ENCODE measurements around the gene NFATC1.

The NFATC1 gene

GRCh38 chr18:79405781-79406575 lies 10.2 kb downstream of the NFATC1 start:
- peak; percentile 89 for DNase-seq

DNA sequence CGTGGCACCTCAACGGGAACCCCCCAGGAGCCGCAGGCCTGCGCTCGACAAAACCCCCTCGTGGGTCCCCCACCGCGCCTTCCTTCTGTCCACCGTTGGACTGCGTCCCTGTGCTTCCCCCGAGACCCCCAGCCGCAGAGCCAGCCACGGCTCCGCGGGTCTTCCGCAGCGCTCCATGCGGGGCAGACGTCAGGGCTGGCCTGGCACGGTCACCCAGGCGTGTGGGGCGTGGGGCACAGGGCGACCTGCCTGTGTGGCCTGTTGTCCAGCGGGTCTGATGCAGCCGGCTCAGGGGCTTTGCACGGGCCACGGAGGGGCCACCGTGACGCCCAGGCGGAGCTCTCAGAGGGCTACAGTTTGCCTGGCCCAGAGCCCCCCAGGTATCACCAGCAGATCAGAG lies 11.0 kb downstream of the NFATC1 start:
- no peak for DNase-seq

DNA sequence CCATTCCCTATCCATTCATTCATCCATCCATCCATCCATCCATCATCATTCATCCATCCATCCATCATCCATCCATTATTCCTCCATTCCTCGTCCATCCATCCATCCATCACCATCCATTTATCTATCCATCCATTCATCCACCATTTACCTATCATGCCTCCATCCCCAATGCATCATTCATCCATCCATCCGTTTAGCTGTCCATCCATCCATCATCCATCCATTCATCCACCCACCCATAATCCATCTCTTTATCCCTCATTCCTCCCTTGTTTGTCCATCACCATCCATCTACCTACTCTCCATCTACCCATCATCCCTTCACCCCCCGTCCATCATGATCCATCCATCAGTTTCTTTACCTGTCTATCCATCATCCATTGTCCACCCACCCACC lies 13.6 kb downstream of the NFATC1 start:
- no peak for DNase-seq

DNA sequence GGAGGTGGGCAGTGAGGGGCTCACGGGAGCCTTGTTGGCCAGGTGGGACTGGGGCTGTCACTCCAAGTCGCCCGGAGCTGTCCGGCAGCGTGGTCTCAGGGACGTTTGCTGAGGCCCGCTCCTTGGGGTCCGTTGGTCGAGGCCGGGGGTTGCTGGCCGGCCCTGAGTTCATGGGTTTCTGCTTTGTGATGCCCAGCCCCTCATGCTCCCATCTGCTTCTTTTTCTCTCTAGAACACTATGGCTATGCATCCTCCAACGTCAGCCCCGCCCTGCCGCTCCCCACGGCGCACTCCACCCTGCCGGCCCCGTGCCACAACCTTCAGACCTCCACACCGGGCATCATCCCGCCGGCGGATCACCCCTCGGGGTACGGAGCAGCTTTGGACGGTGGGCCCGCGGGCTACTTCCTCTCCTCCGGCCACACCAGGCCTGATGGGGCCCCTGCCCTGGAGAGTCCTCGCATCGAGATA lies 14.5 kb downstream of the NFATC1 start:
- DNase-seq: no peak

GRCh38 chr18:79410731-79411613 lies 15.2 kb downstream of the NFATC1 start:
- DNase-seq: no peak

DNA sequence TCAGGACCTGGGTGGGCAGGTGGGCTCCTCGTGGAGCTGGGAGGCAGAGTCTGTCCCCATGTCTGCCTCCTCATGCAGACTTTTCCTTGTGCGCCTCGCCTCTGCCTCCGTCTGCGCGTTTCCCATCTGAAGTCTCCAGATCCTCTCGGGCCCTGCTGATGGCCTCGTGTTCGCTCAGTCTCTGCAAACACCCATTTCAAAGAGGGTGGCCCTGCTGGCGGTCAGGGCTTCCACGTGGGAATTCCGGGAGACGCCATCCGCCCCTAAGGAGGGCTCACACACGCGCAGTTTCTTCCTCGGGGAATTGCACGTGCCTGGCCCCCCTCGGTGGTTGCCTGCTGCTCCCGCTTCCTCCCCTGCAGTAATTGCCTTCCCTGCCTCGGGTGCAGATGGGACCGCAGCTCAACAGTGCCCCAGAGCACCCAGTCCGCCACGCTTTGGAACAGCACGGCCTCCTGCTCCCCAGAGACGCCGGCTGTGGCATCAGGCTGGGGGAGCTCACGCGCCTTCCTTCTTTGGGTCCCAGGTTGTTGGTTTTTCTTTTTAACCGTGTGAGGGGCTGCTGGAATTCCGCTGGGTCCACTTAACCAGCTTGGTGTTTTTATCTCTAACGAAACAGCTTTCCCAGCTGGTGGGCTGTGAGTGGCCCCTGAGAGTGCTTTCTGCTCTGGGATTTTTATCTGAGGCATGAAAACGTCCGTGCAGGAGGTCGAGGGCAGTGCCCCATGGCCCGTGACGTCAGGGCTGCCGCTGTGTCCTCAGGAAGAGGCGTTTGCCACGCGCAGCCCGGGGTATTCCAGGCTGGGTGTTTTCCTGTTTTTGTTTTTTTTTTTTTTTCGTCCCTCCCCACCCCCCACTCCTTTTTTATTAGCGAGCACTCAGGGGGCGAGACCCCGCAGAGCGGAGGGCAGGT lies 16.1 kb downstream of the NFATC1 start:
- DNase-seq: no peak

DNA sequence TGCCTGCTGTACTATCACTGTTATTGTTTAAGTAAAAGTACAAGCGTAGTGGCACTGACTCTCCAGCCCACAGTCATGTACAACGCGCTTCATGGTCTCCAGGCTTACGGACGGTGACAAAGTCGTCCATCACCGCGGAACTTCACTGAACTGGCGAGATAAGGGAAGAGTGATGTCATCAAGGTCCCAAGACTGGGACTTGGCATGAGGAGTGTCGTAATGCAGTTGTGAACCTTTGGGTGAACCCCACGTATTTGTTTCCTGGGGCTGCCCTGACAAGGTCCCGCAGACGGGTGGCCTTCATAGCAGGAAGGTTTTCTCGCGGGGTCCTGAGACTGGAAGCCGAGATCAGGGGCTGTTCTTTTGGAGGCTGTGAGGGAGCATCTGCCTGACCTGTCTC lies 17.3 kb downstream of the NFATC1 start:
- no peak for DNase-seq

DNA sequence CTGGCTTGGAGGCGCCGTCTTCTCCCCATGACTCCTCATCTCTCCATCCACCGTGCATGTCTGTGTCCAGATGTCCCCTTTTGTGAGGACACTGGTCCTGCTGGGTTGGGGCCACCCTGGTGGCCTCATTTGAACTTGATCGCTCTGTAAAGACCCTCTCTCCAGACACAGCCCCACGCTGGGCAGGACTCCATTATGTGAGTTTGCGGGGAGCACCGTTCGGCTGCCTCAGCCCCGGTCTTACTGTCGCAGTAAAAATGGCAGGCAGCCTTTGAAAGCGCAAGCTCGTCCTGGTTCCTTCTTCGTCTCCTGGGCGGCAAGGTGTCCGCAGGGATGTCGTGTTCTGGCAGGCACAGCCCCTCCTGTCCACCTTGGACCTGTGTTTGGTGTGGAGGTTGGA lies 17.7 kb downstream of the NFATC1 start:
- no peak for DNase-seq

DNA sequence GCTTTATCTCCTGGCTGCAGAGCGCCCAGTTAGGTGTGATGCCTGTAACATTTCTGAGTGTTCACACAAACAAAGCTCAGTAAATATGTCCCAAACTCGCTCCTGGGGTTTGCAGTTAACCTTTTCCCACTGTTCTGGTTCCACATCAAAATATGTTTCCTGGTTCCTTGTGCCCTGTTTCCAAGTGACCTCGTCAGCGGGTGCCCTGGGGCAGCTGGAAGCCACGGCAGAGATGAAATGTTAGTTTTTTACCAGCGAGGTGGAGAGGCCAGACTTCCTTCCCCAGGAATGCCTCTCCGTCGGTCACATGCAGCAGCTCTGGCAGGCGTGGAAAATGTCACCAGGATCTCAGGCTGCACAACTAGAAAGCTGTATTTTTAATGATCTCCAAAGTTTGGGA lies 18.2 kb downstream of the NFATC1 start:
- DNase-seq: no peak

DNA sequence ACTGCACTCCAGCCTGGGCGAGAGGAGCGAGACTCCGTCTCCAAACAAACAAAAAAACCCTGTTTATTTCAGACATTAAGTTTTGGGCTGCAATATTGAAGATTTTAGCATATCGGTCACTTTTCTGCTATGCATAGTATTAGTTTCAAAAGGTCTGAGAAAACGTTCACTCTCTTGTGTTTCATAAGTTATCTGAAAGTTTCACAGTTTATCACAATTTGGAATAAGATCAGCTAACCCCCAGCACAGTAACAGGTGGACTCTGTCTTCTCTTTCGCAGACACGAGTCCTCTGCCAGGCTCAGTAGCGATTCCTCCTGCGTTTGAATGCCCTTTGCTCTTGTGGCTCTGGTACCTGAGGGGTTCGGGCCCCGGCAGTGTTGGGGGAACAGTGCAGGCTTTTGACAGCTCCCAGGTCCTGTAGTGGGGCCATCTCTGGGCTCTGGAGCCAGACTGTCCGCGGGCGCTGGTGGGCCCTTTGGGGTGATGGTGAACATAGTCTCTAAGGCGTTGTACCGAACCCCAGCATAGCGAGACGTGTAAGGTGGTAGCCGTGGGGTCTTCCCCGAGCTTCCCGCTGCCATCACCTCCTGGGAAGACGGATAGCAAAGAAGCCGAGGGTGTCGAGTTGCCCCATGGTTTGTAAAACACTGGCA lies 20.4 kb downstream of the NFATC1 start:
- no peak for DNase-seq

DNA sequence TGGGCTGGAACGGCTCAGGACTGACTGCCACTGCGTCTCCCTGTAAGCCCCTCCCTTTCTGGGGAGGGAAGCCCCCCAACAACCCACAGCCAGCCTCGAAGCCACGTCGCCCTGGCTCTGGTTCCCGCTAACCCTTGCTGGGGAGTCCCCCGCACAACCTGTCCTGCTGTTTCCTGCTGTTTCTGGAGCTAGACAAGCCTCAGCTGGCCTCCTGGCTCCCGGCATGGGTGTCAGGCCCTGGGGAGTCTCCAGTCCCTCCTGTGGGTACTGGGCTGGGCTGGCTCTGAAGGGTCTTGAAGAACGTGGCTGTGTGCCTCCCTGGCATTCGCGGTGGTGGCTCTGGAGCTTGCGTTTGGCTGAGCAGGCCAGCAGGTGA lies 20.9 kb downstream of the NFATC1 start:
- DNase-seq: no peak

DNA sequence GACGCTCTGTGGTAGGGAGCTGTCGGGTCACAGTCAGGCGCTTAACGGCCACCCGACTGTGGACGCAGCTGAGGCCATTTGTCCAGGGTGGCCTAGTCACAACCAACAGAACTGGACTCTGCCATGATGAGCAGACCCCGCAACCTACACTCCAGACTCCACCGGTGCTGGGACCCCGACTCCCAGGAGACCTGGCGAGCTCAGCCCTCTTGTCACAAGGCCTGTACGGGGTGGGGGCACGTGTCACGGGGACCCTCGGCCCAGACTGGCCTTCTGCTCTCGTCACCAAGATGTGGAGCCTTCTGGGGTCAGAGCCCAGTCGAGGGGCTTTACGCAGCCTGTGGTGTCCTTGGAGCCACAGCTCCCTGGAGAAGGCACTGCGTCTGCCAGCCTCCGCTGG lies 22.5 kb downstream of the NFATC1 start:
- DNase-seq: no peak

DNA sequence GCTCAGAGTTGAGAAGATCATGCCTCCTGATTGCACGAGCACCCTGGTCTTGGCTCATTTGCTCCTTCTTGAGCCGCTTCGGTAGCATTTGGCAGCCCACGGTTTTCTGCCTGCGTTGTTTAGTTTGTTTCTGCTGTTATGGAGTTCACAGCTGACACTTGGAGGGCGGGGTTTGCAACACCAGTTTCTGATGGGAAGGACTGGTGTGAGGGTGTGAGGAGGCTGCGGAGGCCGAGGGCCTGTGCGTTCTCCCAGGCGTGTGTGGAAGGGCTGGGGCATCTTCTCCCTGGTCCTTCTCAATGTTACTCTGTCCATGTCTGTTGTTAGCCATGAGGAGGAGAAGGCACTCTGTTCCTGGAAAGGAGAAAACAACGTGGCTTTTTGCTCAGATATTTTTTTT lies 22.9 kb downstream of the NFATC1 start:
- no peak for DNase-seq

- no peak for DNase-seq
Measured at GRCh38 chr18:79420033-79420745, 24.5 kb downstream of the NFATC1 start.

DNA sequence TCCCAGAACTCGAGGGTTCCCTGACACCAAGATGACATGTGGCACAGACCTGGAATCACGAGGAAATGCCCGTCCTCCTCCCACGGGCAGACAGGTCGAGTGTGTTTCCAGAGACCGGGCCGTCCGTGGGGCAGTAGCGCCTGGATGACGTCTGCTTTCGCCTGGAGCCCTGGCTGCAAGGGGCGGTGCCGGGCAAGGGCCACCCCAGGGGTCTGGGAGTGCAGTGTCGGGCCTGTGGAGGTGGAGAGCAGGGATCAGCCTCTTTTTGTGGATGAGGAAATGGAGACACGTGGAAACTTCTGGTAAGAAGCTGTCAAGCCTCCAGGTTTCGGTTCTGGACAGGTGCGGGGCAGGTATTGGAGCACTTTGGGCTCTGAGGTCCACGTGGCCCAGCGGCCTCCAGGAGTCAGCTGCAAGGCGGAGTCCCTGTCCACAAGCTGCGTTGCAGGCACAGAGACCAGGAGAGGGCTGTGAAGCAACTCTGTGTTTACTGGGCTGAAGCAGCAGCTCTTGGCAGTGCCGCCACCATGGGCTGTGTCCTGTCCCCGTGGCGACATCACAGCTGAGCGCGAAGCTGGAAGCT lies 25.6 kb downstream of the NFATC1 start:
- no peak for DNase-seq

GRCh38 chr18:79422022-79422782 lies 26.5 kb downstream of the NFATC1 start:
- no peak for DNase-seq

DNA sequence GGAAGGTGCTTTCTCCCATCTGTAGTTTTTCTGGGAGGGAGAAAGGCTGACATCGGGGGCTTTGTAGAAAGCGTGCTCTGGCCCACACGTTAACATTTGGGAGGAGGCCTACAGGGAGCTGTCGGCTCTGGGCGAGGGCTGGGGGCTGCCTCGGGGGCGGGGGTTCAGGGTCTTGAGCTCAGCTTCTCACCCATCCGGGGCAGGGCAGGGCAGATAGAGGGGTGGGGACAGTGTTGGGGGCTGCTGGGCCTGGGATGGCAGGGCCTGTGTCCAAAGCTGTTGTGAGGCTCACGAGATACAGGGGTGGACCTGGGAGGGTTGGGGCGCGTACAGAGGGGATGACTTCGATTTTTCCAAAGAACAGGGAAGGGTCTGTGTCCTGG lies 27.0 kb downstream of the NFATC1 start:
- no peak for DNase-seq

- no peak for DNase-seq
Measured at GRCh38 chr18:79423211-79424007, 27.7 kb downstream of the NFATC1 start.

DNA sequence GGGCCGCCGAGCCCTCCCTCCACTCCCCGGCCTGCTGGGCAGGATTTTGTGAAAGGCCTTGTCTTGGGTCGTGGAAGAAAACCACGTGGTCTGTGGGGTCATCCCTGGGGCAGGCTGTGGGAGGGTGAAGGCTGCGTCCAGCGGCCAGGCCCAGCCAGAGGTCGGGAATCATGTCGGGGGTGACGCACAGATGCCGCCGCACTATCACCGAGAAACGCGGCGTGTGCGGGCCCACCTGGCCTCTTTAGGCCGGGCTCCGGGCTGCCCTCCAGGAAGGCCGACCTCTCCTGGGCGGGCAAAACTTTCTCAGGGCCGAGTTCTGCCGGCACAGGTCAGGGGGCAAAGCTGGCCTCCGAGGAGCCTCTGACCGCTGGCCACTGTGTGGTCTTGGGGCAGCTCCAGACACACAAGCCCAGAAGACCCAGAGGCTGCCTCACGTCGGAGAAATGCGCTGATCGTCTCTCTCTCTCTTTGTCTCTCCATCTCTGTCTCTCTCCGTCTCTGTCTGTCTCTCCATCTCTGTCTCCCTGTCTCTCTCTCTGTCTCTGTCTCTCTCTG lies 28.4 kb downstream of the NFATC1 start:
- DNase-seq: no peak

Measured in stimulated activated CD8-positive, alpha-beta memory T cell treated with anti-CD3 and anti-CD28 coated beads, Interleukin-4, amount 100 ng/mL, for 48 hours (primary cell).